ENCODE data around the gene CCDC88B. TPM values are rescaled to one million over a fixed set of nuclear protein-coding genes. Genes with fewer than 3 reads are reported as not detected.

Gene CCDC88B
- total RNA-seq, 1 experiment from 2014 or later = 11.2 TPM

GRCh38 chr11:64295760-64296159, 44.2 kb upstream of the CCDC88B start:
- no peak overlapping the region for H3K27ac Mint-ChIP-seq
- Histone ChIP-seq H3K18ac (ENCODE audit: insufficient read length, low read depth, low read length) (no peak overlapping the region), H3K23ac (ENCODE audit: insufficient read length, low read depth, low read length) (no peak overlapping the region), H3K14ac (ENCODE audit: insufficient read depth, low read length) (no peak overlapping the region), H3K4me1 (ENCODE audit: insufficient read depth, low read length) (no peaks in the 10 kb centered on the region), H2BK5ac (ENCODE audit: insufficient read length, low read length) (no peak overlapping the region), H4K91ac (ENCODE audit: insufficient read length, low read depth, low read length) (no peak overlapping the region), H2BK15ac (ENCODE audit: low read depth, low read length) (no peak overlapping the region), H3K27ac (ENCODE audit: insufficient read length, low read depth, low read length) (no peak overlapping the region), H2BK20ac (ENCODE audit: low read depth, low read length, poor library complexity, severe bottlenecking) (no peak overlapping the region), H3K9me3 (ENCODE audit: control insufficient read depth, low read depth, low read length) (no peaks in the 10 kb centered on the region), H3K56ac (ENCODE audit: insufficient read length, low read depth, low read length) (no peak overlapping the region), H2AFZ (ENCODE audit: low read length) (no peak overlapping the region), H4K20me1 (ENCODE audit: control insufficient read depth, insufficient read depth, insufficient read length) (no peaks in the 10 kb centered on the region), H2BK12ac (ENCODE audit: insufficient read length, low read depth, low read length) (no peak overlapping the region), H3K9ac (ENCODE audit: extremely low read depth, insufficient read length, low read length) (no peak overlapping the region), H4K5ac (ENCODE audit: insufficient read length, low read depth, low read length) (no peak overlapping the region), H3T11ph (ENCODE audit: low read length) (no peak overlapping the region), H2AK5ac (ENCODE audit: insufficient read length, low read length) (no peak overlapping the region), H3K4me2 (ENCODE audit: insufficient read depth, insufficient read length, low read length) (no peak overlapping the region), H4K8ac (replicated peaks; ENCODE audit: insufficient read length, low read depth, low read length) (no peak overlapping the region), H3K79me2 (ENCODE audit: insufficient read depth, low read length) (no peaks in the 10 kb centered on the region), H3K27me3 (ENCODE audit: insufficient read depth, low read length) (peaks cover 93% of the 10 kb centered on the region), H2BK120ac (ENCODE audit: low read depth, low read length, poor library complexity, severe bottlenecking) (no peak overlapping the region), H3K4ac (ENCODE audit: low read depth, low read length) (no peak overlapping the region), H3K79me1 (ENCODE audit: insufficient read depth, low read depth, low read length, poor library complexity, severe bottlenecking) (no peaks in the 10 kb centered on the region), H3K23me2 (ENCODE audit: insufficient read length, low read depth, low read length, poor library complexity, severe bottlenecking) (peaks cover 13% of the 10 kb centered on the region)
- H3K36me3 Mint-ChIP-seq (ENCODE audit: insufficient read depth in 1 of 3, low read depth in 3 of 3) = peaks cover 0 to under 1% (median 0%) of the 10 kb centered on the region in 3 experiments; a peak in 1 of 7 replicates
- peaks cover 8 to 26% of the 10 kb centered on the region in 2 experiments for H3K4me1 Mint-ChIP-seq
- H3K9me3 Mint-ChIP-seq = peaks cover 0 to 3% of the 10 kb centered on the region in 2 experiments; a peak in 3 of 5 replicates
- peaks cover 93% of the 10 kb centered on the region for H3K27me3 Mint-ChIP-seq (ENCODE audit: low read depth)
- H3K4me3 Mint-ChIP-seq = no peak overlapping the region
- DNase-seq = no peak
- TF ChIP-seq, protein P1, sequence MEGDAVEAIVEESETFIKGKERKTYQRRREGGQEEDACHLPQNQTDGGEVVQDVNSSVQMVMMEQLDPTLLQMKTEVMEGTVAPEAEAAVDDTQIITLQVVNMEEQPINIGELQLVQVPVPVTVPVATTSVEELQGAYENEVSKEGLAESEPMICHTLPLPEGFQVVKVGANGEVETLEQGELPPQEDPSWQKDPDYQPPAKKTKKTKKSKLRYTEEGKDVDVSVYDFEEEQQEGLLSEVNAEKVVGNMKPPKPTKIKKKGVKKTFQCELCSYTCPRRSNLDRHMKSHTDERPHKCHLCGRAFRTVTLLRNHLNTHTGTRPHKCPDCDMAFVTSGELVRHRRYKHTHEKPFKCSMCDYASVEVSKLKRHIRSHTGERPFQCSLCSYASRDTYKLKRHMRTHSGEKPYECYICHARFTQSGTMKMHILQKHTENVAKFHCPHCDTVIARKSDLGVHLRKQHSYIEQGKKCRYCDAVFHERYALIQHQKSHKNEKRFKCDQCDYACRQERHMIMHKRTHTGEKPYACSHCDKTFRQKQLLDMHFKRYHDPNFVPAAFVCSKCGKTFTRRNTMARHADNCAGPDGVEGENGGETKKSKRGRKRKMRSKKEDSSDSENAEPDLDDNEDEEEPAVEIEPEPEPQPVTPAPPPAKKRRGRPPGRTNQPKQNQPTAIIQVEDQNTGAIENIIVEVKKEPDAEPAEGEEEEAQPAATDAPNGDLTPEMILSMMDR (conservative IDR thresholded peaks at IDR 0.05) = no peak
- no CpG with 5 or more reads among the region's 4 CpGs for WGBS (ENCODE audit: extremely low coverage, insufficient read length, low lambda C conversion rate)

Data from H9 (cell line).